Body of pancreas (tissue), 4 donors: ENCODE results near the gene ALDH1A1. TPM values are rescaled to one million over a fixed set of nuclear protein-coding genes. Genes with fewer than 3 reads are reported as not detected.

Experiments
- ATAC-seq: fragments of 150-250 bp; one replicate; pipeline ENCODE4 v1.9.1; 2016
- DNase-seq, 4 donors: peaks; one replicate each; pipeline ENCODE4 v3.0.0-alpha.2; 2019
- H3K27ac ChIP-seq, 4 donors: fragments of 200-600 bp; sonication (generic); 1 replicate in 3 of 4; 2 replicates in 1 of 4; pipeline versions ENCODE4 v1.5.1 to v1.6.1; 2016 to 2019; ENCODE audit warnings: mild to moderate bottlenecking in 1 of 4, mixed read lengths in 1 of 4, moderate library complexity in 1 of 4
- H3K27me3 ChIP-seq, 2 donors: fragments of 200-600 bp; sonication (generic); one replicate each; pipeline ENCODE4 v1.6.0; 2016; ENCODE audit warnings: mild to moderate bottlenecking in 1 of 2
- H3K36me3 ChIP-seq, 2 donors: fragments of 200-600 bp; sonication (generic); replicated peaks in 1 of 2; 2 replicates each; pipeline ENCODE4 v1.5.1; 2016; ENCODE audit warnings: low read depth in 2 of 2; ENCODE audit not compliant: insufficient read depth in 1 of 2
- H3K4me1 ChIP-seq: fragments of 200-600 bp; sonication (generic); one replicate; pipeline ENCODE4 v1.6.0; 2016
- H3K4me3 ChIP-seq, 2 donors: fragments of 200-600 bp; sonication (generic); 1 replicate in 1 of 2; 2 replicates in 1 of 2; pipeline ENCODE4 v1.5.1; 2016 to 2019
- H3K9me3 ChIP-seq, 3 donors: fragments of 200-600 bp; sonication (generic); 1 replicate in 2 of 3; 2 replicates in 1 of 3; pipeline ENCODE4 v1.5.1; 2016
- POLR2A ChIP-seq, 3 donors: fragments of 450-650 bp; IDR thresholded peaks; one replicate each; pipeline ENCODE4 v1.6.1; 2016; ENCODE audit warnings: antibody characterized with exemption in 3 of 3, mild to moderate bottlenecking in 2 of 3
- WGBS, 2 donors: methylation state at CpG; one replicate each; pipeline ENCODE4 v1.1.5; 2017; 5-methylcytosine and 5-hydroxymethylcytosine counted together
- intact Hi-C: fragments of 100-400 bp; cut with DNase I; formaldehyde crosslinking; loops from one replicate; pipeline ENCODE4 v1.15.1; 2023
- total RNA-seq, 2 donors: library from RNA; depleted of rRNA; stranded (reverse); fragments of >200 nt; gene quantifications; one replicate each; pipeline ENCODE4 v1.1.0, GENCODE V29; 2016
- TF ChIP-seq, protein P1 (sequence below), 7 experiments: fragments of 450-650 bp in 4 of 7; fragments of 200-600 bp in 3 of 7; sonication (generic) in 3 of 7; IDR thresholded peaks; one replicate each; pipeline ENCODE4 v1.5.1; 2016 to 2019; ENCODE audit warnings: antibody characterized with exemption in 7 of 7

Gene ALDH1A1
- total RNA-seq, 2 donors from 2014 or later = 87.7 to 184 TPM

- intact Hi-C loops = no loop called here
- no peak overlapping the region for H3K4me3 ChIP-seq
- no peak for ATAC-seq
- TF ChIP-seq, protein P1, sequence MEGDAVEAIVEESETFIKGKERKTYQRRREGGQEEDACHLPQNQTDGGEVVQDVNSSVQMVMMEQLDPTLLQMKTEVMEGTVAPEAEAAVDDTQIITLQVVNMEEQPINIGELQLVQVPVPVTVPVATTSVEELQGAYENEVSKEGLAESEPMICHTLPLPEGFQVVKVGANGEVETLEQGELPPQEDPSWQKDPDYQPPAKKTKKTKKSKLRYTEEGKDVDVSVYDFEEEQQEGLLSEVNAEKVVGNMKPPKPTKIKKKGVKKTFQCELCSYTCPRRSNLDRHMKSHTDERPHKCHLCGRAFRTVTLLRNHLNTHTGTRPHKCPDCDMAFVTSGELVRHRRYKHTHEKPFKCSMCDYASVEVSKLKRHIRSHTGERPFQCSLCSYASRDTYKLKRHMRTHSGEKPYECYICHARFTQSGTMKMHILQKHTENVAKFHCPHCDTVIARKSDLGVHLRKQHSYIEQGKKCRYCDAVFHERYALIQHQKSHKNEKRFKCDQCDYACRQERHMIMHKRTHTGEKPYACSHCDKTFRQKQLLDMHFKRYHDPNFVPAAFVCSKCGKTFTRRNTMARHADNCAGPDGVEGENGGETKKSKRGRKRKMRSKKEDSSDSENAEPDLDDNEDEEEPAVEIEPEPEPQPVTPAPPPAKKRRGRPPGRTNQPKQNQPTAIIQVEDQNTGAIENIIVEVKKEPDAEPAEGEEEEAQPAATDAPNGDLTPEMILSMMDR (IDR thresholded peaks at IDR 0.05) = no peak
- TF ChIP-seq POLR2A (IDR thresholded peaks at IDR 0.05) = no peak
- no peak for DNase-seq
- 58 to 59% methylated on average over 2 of the region's 2 CpGs for WGBS, 2 donors
- peaks cover 59% of the 10 kb centered on the region for H3K4me1 ChIP-seq
- H3K36me3 ChIP-seq = no peaks in the 10 kb centered on the region
- no peaks in the 10 kb centered on the region for H3K9me3 ChIP-seq
- H3K27ac ChIP-seq = peak overlapping the region; percentile 48 to 83 (median 65)
- no peaks in the 10 kb centered on the region for H3K27me3 ChIP-seq
Measured at GRCh38 chr9:72984226-72984947, 31.5 kb upstream of the ALDH1A1 start.

DNA sequence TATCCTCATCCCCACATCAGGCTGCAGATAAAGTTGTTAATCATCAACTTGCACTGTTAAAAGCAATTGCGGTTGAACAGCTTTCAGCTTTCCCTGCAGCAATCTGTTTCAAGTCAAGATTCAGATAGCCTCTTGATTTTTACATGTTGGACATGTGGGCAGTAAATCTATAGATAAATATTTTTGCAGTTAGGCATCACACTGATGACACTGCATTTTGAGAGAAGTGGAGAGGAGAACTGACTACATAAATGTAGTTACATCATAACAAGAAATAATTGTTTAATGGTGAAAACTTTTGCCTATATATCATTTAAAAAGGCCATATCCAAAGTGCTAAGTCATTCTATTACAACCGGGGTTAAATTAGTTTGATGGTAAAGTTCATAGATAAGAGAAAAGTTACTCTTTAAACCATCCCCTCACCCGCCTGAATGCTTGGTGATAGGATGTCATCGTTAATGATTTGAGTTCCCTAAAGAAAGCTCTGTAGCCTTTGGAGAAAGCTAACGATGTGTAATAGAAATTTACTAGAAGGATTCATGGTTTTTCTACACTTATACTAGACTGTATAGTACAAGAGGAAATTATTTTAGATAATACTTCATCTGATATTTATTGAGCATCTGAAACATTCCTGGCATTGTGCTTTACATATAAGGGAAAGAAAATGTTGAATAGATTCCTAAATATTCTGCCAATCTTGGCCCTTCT lies 30.8 kb upstream of the ALDH1A1 start:
- 15% methylated on average over 5 of the region's 5 CpGs for WGBS, 2 donors
- H3K4me1 ChIP-seq = peaks cover 66% of the 10 kb centered on the region
- no peaks in the 10 kb centered on the region for H3K27me3 ChIP-seq
- H3K27ac ChIP-seq = peak overlapping the region; percentile 48 to 83 (median 65)
- no peaks in the 10 kb centered on the region for H3K36me3 ChIP-seq
- ATAC-seq (peak; percentile 81), DNase-seq (peak in 2 of 4 donors; percentile 20 to 26)
- TF ChIP-seq, protein P1 (IDR thresholded peaks at IDR 0.05) = no peak
- no peak for TF ChIP-seq POLR2A (IDR thresholded peaks at IDR 0.05)
- H3K9me3 ChIP-seq = no peaks in the 10 kb centered on the region
- H3K4me3 ChIP-seq = no peak overlapping the region
- intact Hi-C loops = no loop called here

- ATAC-seq (peak; percentile 88), DNase-seq (peak; percentile 54 to 82 (median 70))
- intact Hi-C loops = no loop called here
- Histone ChIP-seq H3K4me3 (no peak overlapping the region), H3K27me3 (no peaks in the 10 kb centered on the region), H3K27ac (peak overlapping the region; percentile 23 to 83 (median 65)), H3K4me1 (peaks cover 68% of the 10 kb centered on the region), H3K9me3 (no peaks in the 10 kb centered on the region), H3K36me3 (no peaks in the 10 kb centered on the region)
- TF ChIP-seq POLR2A (IDR thresholded peaks at IDR 0.05) = no peak
- TF ChIP-seq, protein P1 (IDR thresholded peaks at IDR 0.05) = no peak
Measured at GRCh38 chr9:72983056-72983455, 30.2 kb upstream of the ALDH1A1 start.

DNA sequence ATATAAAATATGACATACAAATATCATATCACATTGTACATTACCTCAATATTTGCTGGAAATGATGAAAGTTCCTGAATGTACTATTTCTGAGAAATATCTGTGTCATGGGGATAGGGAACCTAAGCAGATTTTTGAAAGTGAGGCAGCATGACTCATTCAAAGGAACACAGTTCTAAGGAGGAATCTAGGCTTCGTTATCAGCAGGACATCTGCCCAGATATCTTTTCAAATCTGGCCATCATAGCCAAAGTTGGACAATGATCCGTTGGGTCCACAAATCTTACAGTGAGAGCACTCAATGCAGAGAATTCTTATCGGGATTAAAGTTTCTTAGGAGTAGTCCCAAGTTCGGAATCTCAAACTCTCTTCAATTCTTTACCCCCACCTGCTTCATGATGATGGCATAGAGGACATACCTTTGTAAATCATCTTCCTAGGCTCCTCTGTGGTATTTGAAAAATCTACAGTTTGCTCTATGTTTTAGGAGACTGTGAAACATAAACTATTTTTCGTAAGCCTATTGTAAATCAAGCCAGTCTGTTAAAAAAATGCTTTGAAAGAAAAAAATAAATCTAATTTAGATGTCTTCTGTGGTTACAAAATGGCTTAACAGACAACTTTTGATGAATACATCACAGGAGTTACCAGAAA lies 29.4 kb upstream of the ALDH1A1 start:
- TF ChIP-seq, protein P1 (IDR thresholded peaks at IDR 0.05) = no peak
- no peak for TF ChIP-seq POLR2A (IDR thresholded peaks at IDR 0.05)
- DNase-seq (no peak), ATAC-seq (no peak)
- WGBS, 2 donors = 48 to 62% methylated on average over 5 of the region's 5 CpGs
- Histone ChIP-seq H3K27ac (peak overlapping the region; percentile 23 to 83 (median 65)), H3K36me3 (no peaks in the 10 kb centered on the region), H3K4me3 (no peak overlapping the region), H3K9me3 (no peaks in the 10 kb centered on the region), H3K27me3 (no peaks in the 10 kb centered on the region), H3K4me1 (peaks cover 61% of the 10 kb centered on the region)
- intact Hi-C loops = no loop called here
